Loucy (cell line): ENCODE results near the gene SCGB1D1.

Experiments
- CTCF ChIP-seq: fragments of 200-600 bp; sonication (generic); conservative IDR thresholded peaks from 2 replicates; pipeline ENCODE4 v1.5.1; 2014; ENCODE audit warnings: mild to moderate bottlenecking, antibody characterized with exemption, low read length
- EZH2phosphoT487 ChIP-seq: fragments of 200-600 bp; IDR thresholded peaks from 2 replicates; pipeline ENCODE4 v1.6.1; 2018; ENCODE audit warnings: antibody characterized with exemption, mild to moderate bottlenecking, moderate library complexity, borderline replicate concordance

- TF ChIP-seq CTCF (no peak), EZH2phosphoT487 (no peak)
Measured at GRCh38 chr11:62148271-62148980, 41.6 kb upstream of the SCGB1D1 start.
